Common myeloid progenitor, CD34-positive (primary cell): ENCODE data around the gene IGSF23.
"Not testable (repeated sequence)": the region's sequence is repeated elsewhere in the genome, so short reads cannot be mapped to it uniquely, and the experiment has no call there.

ENCODE experiments used
- CTCF ChIA-PET: fragments of 350-600 bp; sonication (Branson Sonifier 250); formaldehyde crosslinking; loops from one replicate; lab custom pipeline; 2021; ENCODE audit warnings: antibody characterized with exemption; lab: Charles Lee
- POLR2A ChIA-PET: fragments of 350-600 bp; sonication (Branson Sonifier 250); formaldehyde crosslinking; loops from one replicate; lab custom pipeline; 2021; ENCODE audit warnings: antibody characterized with exemption; lab: Charles Lee
- DNase-seq, 3 donors: peaks; one replicate each; pipeline versions ENCODE4 v3.0.0 to v3.0.0-alpha.2; 2013
- H3K27ac ChIP-seq, 2 experiments: 1 replicate in 1 of 2; 2 replicates in 1 of 2; pipeline ENCODE4 v1.7.0; 2013; ENCODE audit warnings: inconsistent platforms in 2 of 2, low read length in 2 of 2, mild to moderate bottlenecking in 2 of 2, low read depth in 1 of 2, moderate library complexity in 1 of 2; ENCODE audit not compliant: severe bottlenecking in 2 of 2, insufficient read depth in 1 of 2, poor library complexity in 1 of 2
- H3K27me3 ChIP-seq, 5 experiments: replicated peaks in 2 of 5; 1 replicate in 3 of 5; 2 replicates in 2 of 5; pipeline versions ENCODE4 v1.6.1 to v1.7.0; 2013; ENCODE audit warnings: low read length in 4 of 5, mild to moderate bottlenecking in 2 of 5, moderate library complexity in 2 of 5, inconsistent platforms in 1 of 5; ENCODE audit not compliant: insufficient read depth in 5 of 5, control insufficient read depth in 4 of 5
- H3K36me3 ChIP-seq, 4 experiments: 1 replicate in 2 of 4; 2 replicates in 2 of 4; pipeline versions ENCODE4 v1.6.1 to v1.7.0; 2013; ENCODE audit warnings: low read length in 3 of 4, control low read depth in 1 of 4, mild to moderate bottlenecking in 1 of 4; ENCODE audit not compliant: control insufficient read depth in 4 of 4, insufficient read depth in 4 of 4
- H3K4me1 ChIP-seq, 4 experiments: 1 replicate in 3 of 4; 2 replicates in 1 of 4; pipeline versions ENCODE4 v1.6.1 to v1.7.1; 2013; ENCODE audit warnings: low read length in 3 of 4, mild to moderate bottlenecking in 3 of 4, control low read depth in 1 of 4, inconsistent platforms in 1 of 4, moderate library complexity in 1 of 4; ENCODE audit not compliant: control insufficient read depth in 4 of 4, insufficient read depth in 4 of 4; ENCODE audit errors: control extremely low read depth in 1 of 4
- H3K4me3 ChIP-seq, 7 experiments: 1 replicate in 4 of 7; 2 replicates in 3 of 7; pipeline versions ENCODE4 v1.5.1 to v1.7.0; 2013; ENCODE audit warnings: mild to moderate bottlenecking in 7 of 7, low read length in 6 of 7, moderate library complexity in 6 of 7, inconsistent platforms in 2 of 7, low read depth in 2 of 7, control low read depth in 1 of 7; ENCODE audit not compliant: insufficient read depth in 4 of 7, control insufficient read depth in 1 of 7; ENCODE audit errors: extremely low read depth in 1 of 7
- H3K9me3 ChIP-seq, 5 experiments: 1 replicate in 4 of 5; 2 replicates in 1 of 5; pipeline versions ENCODE4 v1.6.1 to v1.7.1; 2013; ENCODE audit warnings: low read length in 4 of 5, mild to moderate bottlenecking in 2 of 5, inconsistent platforms in 1 of 5, low read depth in 1 of 5, moderate library complexity in 1 of 5; ENCODE audit not compliant: control insufficient read depth in 4 of 5, insufficient read depth in 2 of 5; ENCODE audit errors: control extremely low read depth in 1 of 5
- WGBS: methylation state at CpG from one replicate; pipeline ENCODE4 v1.1.5; 2013; ENCODE audit not compliant: insufficient coverage; 5-methylcytosine and 5-hydroxymethylcytosine counted together

IGSF23 gene

DNA sequence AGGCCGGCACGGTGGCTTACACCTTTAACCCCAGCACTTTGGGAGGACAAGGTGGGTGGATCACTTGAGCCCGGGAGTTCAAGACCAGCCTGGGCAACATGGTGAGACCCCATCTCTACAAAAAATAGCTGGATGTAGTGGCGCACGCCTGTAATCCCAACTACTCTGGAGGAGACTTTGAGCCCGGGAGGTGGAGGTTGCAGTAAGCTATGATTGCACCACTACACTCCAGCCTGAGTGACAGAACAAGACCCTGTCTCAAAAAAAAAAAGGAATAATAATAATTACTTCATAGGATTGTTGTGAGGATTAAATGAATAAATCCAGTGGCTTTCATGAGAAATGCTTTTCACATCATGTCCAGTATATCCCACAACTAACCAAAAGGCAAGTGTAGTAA, 8.0 kb downstream of the IGSF23 start:
- ChIA-PET POLR2A (no interaction called here), CTCF (no interaction called here)
- H3K4me1 ChIP-seq, result peaks cover 0 to 13% (median 12%) of the 10 kb centered on the region in 4 experiments
- H3K4me3 ChIP-seq, result no peak overlapping the region
- H3K27me3 ChIP-seq, result no peaks in the 10 kb centered on the region
- no peaks in the 10 kb centered on the region for H3K36me3 ChIP-seq
- 91% methylated on average over 3 of the region's 6 CpGs for WGBS
- H3K9me3 ChIP-seq, result peaks cover 0 to 2% (median 0%) of the 10 kb centered on the region in 5 experiments
- no peak overlapping the region for H3K27ac ChIP-seq
- no peak for DNase-seq

DNA sequence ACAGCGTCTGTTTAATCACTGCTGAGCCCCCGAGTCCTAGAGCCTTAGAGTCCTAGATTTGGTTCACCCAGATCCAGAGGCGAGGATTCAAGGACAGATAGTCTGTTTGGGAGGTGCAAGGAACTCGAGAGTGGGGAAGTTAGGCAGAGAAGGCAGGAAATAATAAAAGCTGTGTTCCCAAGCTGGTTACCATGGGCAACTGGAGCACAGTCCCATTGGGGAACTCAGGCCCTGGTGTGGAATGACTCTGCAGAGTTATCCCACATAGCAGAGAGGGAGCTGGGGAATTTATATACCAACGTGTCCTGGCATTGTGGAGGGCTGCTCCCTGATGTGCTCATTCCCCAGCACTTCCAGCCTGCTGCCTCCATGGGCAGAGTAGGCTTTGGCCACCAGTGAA, 9.7 kb downstream of the IGSF23 start:
- Histone ChIP-seq H3K9me3 (peaks cover 0 to 2% (median 0%) of the 10 kb centered on the region in 5 experiments), H3K4me3 (peak overlapping the region in 1 of 7 experiments; percentile 28), H3K27ac (no peak overlapping the region), H3K4me1 (peaks cover 0 to 13% (median 12%) of the 10 kb centered on the region in 4 experiments), H3K36me3 (no peaks in the 10 kb centered on the region), H3K27me3 (no peaks in the 10 kb centered on the region)
- ChIA-PET POLR2A (interaction anchor here (0.6 kb wide), 1 partner anchor 163 kb away, joined by 5 read pairs; no protein-coding TSS in a partner anchor), CTCF (interaction anchor here (1.5 kb wide), 2 partner anchors 31 to 37 kb away, joined by 3 to 5 read pairs; no protein-coding TSS in a partner anchor)
- 51% methylated on average over 5 of the region's 5 CpGs for WGBS
- DNase-seq, result peak; percentile 32 to 74 (median 72)

DNA sequence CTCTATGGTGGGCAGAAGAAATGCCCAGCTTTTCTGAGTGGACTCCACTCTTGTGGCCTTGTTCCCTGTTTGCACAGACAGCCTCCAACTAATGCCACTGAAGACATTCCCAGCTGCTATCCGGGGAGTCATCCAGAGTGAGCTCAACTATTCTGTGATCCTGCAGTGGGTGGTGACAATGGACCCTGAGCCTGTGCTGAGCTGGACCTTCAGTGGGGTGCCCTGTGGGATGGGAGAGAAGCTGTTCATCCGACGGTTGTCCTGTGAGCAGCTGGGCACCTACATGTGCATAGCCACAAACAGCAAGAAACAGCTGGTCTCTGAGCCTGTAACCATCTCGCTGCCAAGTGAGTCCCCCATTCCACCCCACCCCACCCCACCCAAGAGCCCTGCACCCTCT, 10.3 kb downstream of the IGSF23 start:
- Histone ChIP-seq H3K27ac (no peak overlapping the region), H3K27me3 (no peaks in the 10 kb centered on the region), H3K9me3 (peaks cover 0 to 2% (median 0%) of the 10 kb centered on the region in 5 experiments), H3K4me3 (no peak overlapping the region), H3K4me1 (peaks cover 0 to 13% (median 11%) of the 10 kb centered on the region in 4 experiments), H3K36me3 (no peaks in the 10 kb centered on the region)
- no peak for DNase-seq
- WGBS, result 100% methylated on average over 1 of the region's 4 CpGs
- CTCF ChIA-PET, result interaction anchor here (1.5 kb wide), 2 partner anchors 31 to 36 kb away, joined by 3 to 5 read pairs; no protein-coding TSS in a partner anchor
- POLR2A ChIA-PET, result interaction anchor here (0.6 kb wide), 1 partner anchor 163 kb away, joined by 5 read pairs; no protein-coding TSS in a partner anchor

DNA sequence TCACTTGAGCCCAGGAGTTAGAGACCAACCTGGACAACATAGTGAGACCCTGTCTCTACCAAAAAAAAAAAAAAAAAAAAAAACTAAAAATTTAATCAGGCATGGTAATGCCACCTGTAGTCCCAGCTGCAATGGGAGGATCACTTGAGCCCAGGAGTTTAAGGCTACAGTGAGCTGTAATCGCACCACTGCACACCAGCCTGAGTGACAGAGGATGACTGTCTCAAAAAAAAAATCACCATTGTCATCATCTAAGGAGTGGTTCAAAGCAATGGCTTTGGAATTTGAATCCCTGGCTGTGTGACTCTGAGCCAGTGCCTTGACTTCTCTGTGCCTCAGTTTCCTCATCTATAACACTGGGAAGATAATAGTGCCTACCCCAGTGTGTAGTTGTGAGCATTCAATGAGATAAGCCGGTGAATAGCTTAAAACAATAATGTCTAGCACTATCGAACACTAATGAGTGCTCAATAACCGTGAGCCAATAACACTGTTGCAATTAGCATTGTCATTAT, 11.5 kb downstream of the IGSF23 start:
- Histone ChIP-seq H3K4me3 (no peak overlapping the region), H3K4me1 (peaks cover 0 to 13% (median 11%) of the 10 kb centered on the region in 4 experiments), H3K36me3 (no peaks in the 10 kb centered on the region), H3K27ac (no peak overlapping the region), H3K27me3 (no peaks in the 10 kb centered on the region), H3K9me3 (peaks cover 0 to 2% (median 0%) of the 10 kb centered on the region in 5 experiments)
- ChIA-PET CTCF (no interaction called here), POLR2A (no interaction called here)
- 95% methylated on average over 2 of the region's 4 CpGs for WGBS
- no peak for DNase-seq

GRCh38 chr19:44625637-44626036, 12.3 kb downstream of the IGSF23 start:
- 100% methylated on average over 3 of the region's 4 CpGs for WGBS
- DNase-seq, H3K36me3 ChIP-seq, POLR2A ChIA-PET, H3K4me3 ChIP-seq, H3K9me3 ChIP-seq, H3K27me3 ChIP-seq, H3K27ac ChIP-seq: not testable (repeated sequence)
- H3K4me1 ChIP-seq, result peaks cover 0 to 13% (median 11%) of the 10 kb centered on the region in 4 experiments
- CTCF ChIA-PET, result interaction anchor here (0.6 to 1.3 kb wide), 2 partner anchors 10 to 861 kb away, joined by 3 to 6 read pairs; no protein-coding TSS in a partner anchor

DNA sequence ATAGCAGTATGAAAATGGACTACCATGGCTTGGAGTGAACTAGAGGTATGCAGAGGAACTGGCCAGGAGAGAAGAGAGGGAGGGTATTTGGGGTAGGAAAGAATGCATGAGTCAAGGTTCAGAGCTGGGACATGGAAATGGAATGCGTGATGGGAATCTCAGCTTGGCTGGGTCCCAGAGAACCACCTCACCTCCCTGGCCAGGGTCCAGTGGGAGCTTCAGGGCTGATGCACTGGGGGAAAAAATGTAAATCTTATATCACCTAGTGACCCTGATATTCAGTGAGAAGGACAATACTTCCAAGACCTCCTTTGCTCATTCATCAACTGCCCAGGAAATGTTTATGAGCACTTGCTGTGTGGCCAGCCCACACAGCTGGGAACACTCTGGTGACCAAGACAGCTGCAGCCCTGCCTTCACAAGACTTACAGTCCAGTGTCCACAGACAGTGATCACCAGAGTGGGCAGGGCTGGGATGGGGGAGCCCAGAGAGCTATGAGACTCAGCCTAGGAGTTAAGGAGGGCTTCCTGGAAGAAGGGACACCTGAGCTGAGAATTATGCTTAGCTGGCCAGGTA, 12.8 kb downstream of the IGSF23 start:
- no peak for DNase-seq
- H3K27ac ChIP-seq, result no peak overlapping the region
- ChIA-PET POLR2A (no interaction called here), CTCF (interaction anchor here (0.6 to 1.3 kb wide), 2 partner anchors 9 to 861 kb away, joined by 3 to 6 read pairs; no protein-coding TSS in a partner anchor)
- no peaks in the 10 kb centered on the region for H3K27me3 ChIP-seq
- 100% methylated on average over 1 of the region's 1 CpG for WGBS
- H3K36me3 ChIP-seq, result no peaks in the 10 kb centered on the region
- peaks cover 0 to 2% (median 0%) of the 10 kb centered on the region in 5 experiments for H3K9me3 ChIP-seq
- no peak overlapping the region for H3K4me3 ChIP-seq
- H3K4me1 ChIP-seq, result peaks cover 0 to 13% (median 11%) of the 10 kb centered on the region in 4 experiments

- DNase-seq, result no peak
- no peaks in the 10 kb centered on the region for H3K27me3 ChIP-seq
- no peak overlapping the region for H3K4me3 ChIP-seq
- H3K27ac ChIP-seq, result no peak overlapping the region
- ChIA-PET CTCF (no interaction called here), POLR2A (interaction anchor here (0.6 kb wide), 1 partner anchor 9 kb away, joined by 6 read pairs; no protein-coding TSS in a partner anchor)
- 95% methylated on average over 4 of the region's 4 CpGs for WGBS
- no peaks in the 10 kb centered on the region for H3K36me3 ChIP-seq
- peaks cover 0 to 2% (median 0%) of the 10 kb centered on the region in 5 experiments for H3K9me3 ChIP-seq
- peaks cover 0 to 11% (median 10%) of the 10 kb centered on the region in 4 experiments for H3K4me1 ChIP-seq
Observed at GRCh38 chr19:44627631-44628030, 14.3 kb downstream of the IGSF23 start.
